ENCODE measurements around the gene COP1. TPM values are rescaled to one million over a fixed set of nuclear protein-coding genes. Genes with fewer than 3 reads are reported as not detected.

Gene COP1
- total and polyA plus RNA-seq, 2 of the 8 experiments (the other 6 are each of a cell fraction or from before 2014, with no cell fraction given): 26.2 to 44.9 TPM

DNA sequence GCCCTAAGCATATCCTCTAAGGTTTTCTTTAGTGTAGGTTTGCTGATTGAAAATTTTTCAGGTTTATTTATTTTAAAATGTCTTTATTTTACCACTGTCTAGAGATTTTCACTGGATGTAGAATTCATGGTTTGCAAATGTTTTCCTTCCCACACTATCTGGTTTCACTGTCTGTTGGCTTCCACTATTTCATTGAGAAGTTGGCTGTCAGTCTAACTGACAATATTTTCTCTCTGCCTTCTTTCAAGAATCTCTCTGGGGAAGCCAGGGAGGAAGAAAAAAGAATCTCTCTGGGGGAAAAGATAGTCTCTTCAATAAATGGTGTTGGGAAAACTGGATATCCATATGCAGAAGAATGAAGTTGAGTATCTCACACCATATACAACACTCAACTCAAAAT lies 226.0 kb downstream of the COP1 start:
- CTCF ChIA-PET (ENCODE audit: partially characterized antibody): interaction anchor here (0.9 kb wide), 1 partner anchor 47 kb away, joined by 4 read pairs; no protein-coding TSS in a partner anchor
- peaks cover 8 to 14% of the 10 kb centered on the region in 2 experiments; a peak in 2 of 4 replicates for H3K9me3 ChIP-seq (ENCODE audit: insufficient read depth in 2 of 2, low read depth in 1 of 2, low read length in 1 of 2)
- no peak for FAIRE-seq
- TF ChIP-seq JUND (IDR thresholded peaks at IDR 0.05; ENCODE audit: low read length) (no peak), SP4 (IDR thresholded peaks at IDR 0.05; ENCODE audit: low read length) (no peak), POLR2A (IDR thresholded peaks at IDR 0.05; ENCODE audit: control extremely low read depth in 1 of 2, low read depth in 2 of 2, low read length in 2 of 2) (no peak), SUZ12 (IDR thresholded peaks at IDR 0.05; ENCODE audit: low read length) (no peak), CEBPB (IDR thresholded peaks at IDR 0.05; ENCODE audit: low read depth, low read length) (no peak), CBX5 (IDR thresholded peaks at IDR 0.05; ENCODE audit: low read depth, low read length) (no peak), EP300 (IDR thresholded peaks at IDR 0.05; ENCODE audit: borderline replicate concordance in 1 of 2, low read depth in 2 of 2, low read length in 2 of 2) (no peak), RBBP5 (IDR thresholded peaks at IDR 0.05; ENCODE audit: borderline replicate concordance, low read depth, low read length) (no peak), ASH2L (IDR thresholded peaks at IDR 0.05; ENCODE audit: low read length) (no peak), TCF12 (IDR thresholded peaks at IDR 0.05; ENCODE audit: low read depth, low read length) (no peak), TEAD4 (IDR thresholded peaks at IDR 0.05; ENCODE audit: low read depth, low read length) (no peak), KDM4A (IDR thresholded peaks at IDR 0.05; ENCODE audit: low read depth, low read length, severe bottlenecking) (no peak), RAD21 (IDR thresholded peaks at IDR 0.05 in 1 of 2, conservative IDR thresholded peaks at IDR 0.05 in 1 of 2; ENCODE audit: low read depth in 2 of 2, low read length in 2 of 2) (no peak), EGR1 (IDR thresholded peaks at IDR 0.05; ENCODE audit: borderline replicate concordance, low read depth, low read length) (no peak)
- TF ChIP-seq, protein P1, sequence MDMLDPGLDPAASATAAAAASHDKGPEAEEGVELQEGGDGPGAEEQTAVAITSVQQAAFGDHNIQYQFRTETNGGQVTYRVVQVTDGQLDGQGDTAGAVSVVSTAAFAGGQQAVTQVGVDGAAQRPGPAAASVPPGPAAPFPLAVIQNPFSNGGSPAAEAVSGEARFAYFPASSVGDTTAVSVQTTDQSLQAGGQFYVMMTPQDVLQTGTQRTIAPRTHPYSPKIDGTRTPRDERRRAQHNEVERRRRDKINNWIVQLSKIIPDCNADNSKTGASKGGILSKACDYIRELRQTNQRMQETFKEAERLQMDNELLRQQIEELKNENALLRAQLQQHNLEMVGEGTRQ (IDR thresholded peaks at IDR 0.05; ENCODE audit: low read length): no peak

More for the DNA sequence above, 226.0 kb downstream of the COP1 start:
- POLR2A ChIA-PET (ENCODE audit: partially characterized antibody): no interaction called here
- H3K56ac ChIP-seq (replicated peaks; ENCODE audit: insufficient read length, low read depth, low read length): no peak overlapping the region
- peaks cover 2 to 29% (median 13%) of the 10 kb centered on the region in 4 experiments; a peak in 5 of 8 replicates for H3K36me3 ChIP-seq (ENCODE audit: control insufficient read depth in 2 of 4, insufficient read depth in 4 of 4, low read length in 3 of 4)
- H3K23me2 ChIP-seq (ENCODE audit: low read depth, low read length): no peaks in the 10 kb centered on the region
- no peak overlapping the region for H2BK12ac ChIP-seq (ENCODE audit: low read depth, low read length)
- H3K4me2 ChIP-seq (ENCODE audit: insufficient read depth in 1 of 2, low read depth in 2 of 2, low read length in 2 of 2): no peak overlapping the region
- no peak overlapping the region for H4K5ac ChIP-seq (ENCODE audit: insufficient read length, low read depth, low read length)
- no peak overlapping the region for H2BK15ac ChIP-seq (ENCODE audit: low read length)
- no peak overlapping the region for H2AK5ac ChIP-seq (ENCODE audit: low read depth, low read length)
- H2BK20ac ChIP-seq (ENCODE audit: low read length): no peak overlapping the region
- no peak overlapping the region for H4K8ac ChIP-seq (ENCODE audit: extremely low read depth, insufficient read depth, low read length)
- H3K79me1 ChIP-seq (ENCODE audit: low read depth, low read length): no peaks in the 10 kb centered on the region
- H3K23ac ChIP-seq (ENCODE audit: insufficient read length): no peak overlapping the region
- no peak overlapping the region for H2BK5ac ChIP-seq (ENCODE audit: low read depth, low read length)
- no peaks in the 10 kb centered on the region for H4K20me1 ChIP-seq (replicated peaks in 1 of 2; ENCODE audit: control insufficient read depth in 1 of 2, insufficient read depth in 2 of 2, low read length in 2 of 2)
- DNase-seq (ENCODE audit: low read depth in 1 of 2, low spot score in 2 of 2): no peak
- no peak overlapping the region for H3K4ac ChIP-seq (replicated peaks; ENCODE audit: insufficient read length, low read depth, low read length)
- no peaks in the 10 kb centered on the region for H3K27me3 ChIP-seq (replicated peaks in 1 of 4; ENCODE audit: control insufficient read depth in 3 of 4, extremely low read depth in 1 of 4, insufficient read depth in 3 of 4, low read length in 3 of 4)
- no peak overlapping the region for H4K91ac ChIP-seq (replicated peaks; ENCODE audit: insufficient read length, low read length)
- no peak overlapping the region for H3K14ac ChIP-seq (ENCODE audit: insufficient read length)
- no peak overlapping the region for H3K4me3 ChIP-seq (ENCODE audit: extremely low read depth in 1 of 4, insufficient read depth in 2 of 4, low read depth in 3 of 4, low read length in 4 of 4)
- no peak overlapping the region for H3K9ac ChIP-seq (replicated peaks in 1 of 4; ENCODE audit: extremely low read depth in 1 of 4, low read depth in 3 of 4, low read length in 3 of 4)
- no peak overlapping the region for H3K27ac ChIP-seq (ENCODE audit: low read depth, low read length)
- H3K4me1 ChIP-seq (replicated peaks in 1 of 4; ENCODE audit: control insufficient read depth in 3 of 4, insufficient read depth in 4 of 4, low read length in 3 of 4): no peaks in the 10 kb centered on the region
- no peak overlapping the region for H2AFZ ChIP-seq (ENCODE audit: low read length)
- H3K18ac ChIP-seq (ENCODE audit: extremely low read depth, low read length): no peak overlapping the region
- no peak overlapping the region for H2BK120ac ChIP-seq (replicated peaks; ENCODE audit: low read depth, low read length)
- no peaks in the 10 kb centered on the region for H3K79me2 ChIP-seq (ENCODE audit: control insufficient read depth in 1 of 2, insufficient read depth in 2 of 2, low read length in 2 of 2)
